Tibial artery (tissue), 4 donors: ENCODE results near the gene UBAP1L.
"Not testable (repeated sequence)": the region's sequence is repeated elsewhere in the genome, so short reads cannot be mapped to it uniquely, and the experiment has no call there.

Experiments used
- DNase-seq, 2 donors: peaks; one replicate each; pipeline ENCODE4 v3.0.0-alpha.2; 2019
- H3K27ac ChIP-seq, 2 donors: fragments of 200-600 bp; sonication (generic) in 1 of 2; 1 replicate in 1 of 2; 2 replicates in 1 of 2; pipeline ENCODE4 v1.5.1; 2018 to 2019; ENCODE audit warnings: mild to moderate bottlenecking in 1 of 2
- H3K27me3 ChIP-seq, 2 donors: fragments of 200-600 bp; sonication (generic) in 1 of 2; one replicate each; pipeline versions ENCODE4 v1.5.1 to v1.6.0; 2016 to 2019
- H3K36me3 ChIP-seq, 3 donors: fragments of 200-600 bp; sonication (generic) in 2 of 3; one replicate each; pipeline ENCODE4 v1.5.1; 2016 to 2019; ENCODE audit warnings: mild to moderate bottlenecking in 2 of 3
- H3K4me1 ChIP-seq, 4 donors: fragments of 200-600 bp; sonication (generic) in 2 of 4; 1 replicate in 3 of 4; 2 replicates in 1 of 4; pipeline ENCODE4 v1.5.1; 2016 to 2019
- H3K4me3 ChIP-seq, 2 donors: fragments of 200-600 bp; sonication (generic) in 1 of 2; 1 replicate in 1 of 2; 2 replicates in 1 of 2; pipeline ENCODE4 v1.5.1; 2018 to 2019; ENCODE audit warnings: mild to moderate bottlenecking in 2 of 2
- H3K9me3 ChIP-seq, 3 donors: fragments of 200-600 bp; sonication (generic) in 1 of 3; one replicate each; pipeline ENCODE4 v1.5.1; 2016 to 2019
- CTCF ChIP-seq, 2 experiments: fragments of 200-600 bp in 1 of 2; fragments of 450-650 bp in 1 of 2; IDR thresholded peaks; one replicate each; pipeline ENCODE4 v1.5.1; 2017 to 2019; ENCODE audit warnings: antibody characterized with exemption in 2 of 2, mild to moderate bottlenecking in 1 of 2, moderate library complexity in 1 of 2
- intact Hi-C: fragments of 100-400 bp; cut with DNase I; formaldehyde crosslinking; loops from one replicate; pipeline ENCODE4 v1.15.0; 2023; ENCODE audit warnings: low total_unique reads

The UBAP1L gene

GRCh38 chr15:65146438-65146837 is 31.4 kb upstream of the UBAP1L start:
- Histone ChIP-seq H3K36me3 (peaks cover 15 to 46% (median 35%) of the 10 kb centered on the region in 3 donors), H3K27me3 (no peaks in the 10 kb centered on the region), H3K4me1 (no peaks in the 10 kb centered on the region), H3K4me3 (no peak overlapping the region), H3K27ac (no peak overlapping the region), H3K9me3 (no peaks in the 10 kb centered on the region)
- no peak for DNase-seq
- TF ChIP-seq CTCF (IDR thresholded peaks at IDR 0.05): no peak
- intact Hi-C loops: no loop called here

- intact Hi-C loops: loop anchor here (10.0 kb wide), 1 partner anchor 46 kb away; the partner anchor contains the start of gene CLPX
- not testable (repeated sequence) for H3K9me3 ChIP-seq, H3K36me3 ChIP-seq, H3K4me1 ChIP-seq, DNase-seq, H3K27me3 ChIP-seq, H3K27ac ChIP-seq, H3K4me3 ChIP-seq
Observed at GRCh38 chr15:65138631-65139030, 23.6 kb upstream of the UBAP1L start.

- H3K27ac ChIP-seq, H3K27me3 ChIP-seq, H3K36me3 ChIP-seq, H3K4me3 ChIP-seq, H3K9me3 ChIP-seq, H3K4me1 ChIP-seq, DNase-seq: not testable (repeated sequence)
- intact Hi-C loops: loop anchor here (10.0 kb wide), 1 partner anchor 47 kb away; the partner anchor contains the start of gene CLPX
Observed at GRCh38 chr15:65137893-65138292, 22.9 kb upstream of the UBAP1L start.

- not testable (repeated sequence) for H3K27ac ChIP-seq, H3K36me3 ChIP-seq, H3K27me3 ChIP-seq, DNase-seq, H3K4me3 ChIP-seq, H3K9me3 ChIP-seq
- intact Hi-C loops: loop anchor here (10.0 kb wide), 1 partner anchor 48 kb away; the partner anchor contains the start of gene CLPX
- H3K4me1 ChIP-seq: peaks cover 0 to 14% (median 8%) of the 10 kb centered on the region in 4 donors
Observed at GRCh38 chr15:65137089-65137488, 22.1 kb upstream of the UBAP1L start.

GRCh38 chr15:65134538-65134937 is 19.5 kb upstream of the UBAP1L start:
- H3K4me3 ChIP-seq: peak overlapping the region in 1 of 2 donors; percentile 84

GRCh38 chr15:65133548-65134200 is 18.7 kb upstream of the UBAP1L start, which contains the start of gene PDCD7:
Gene PDCD7, minus strand, starts transcription at chr15:65133808. Its CDS starts 27 bp downstream, at chr15:65133781.
- H3K27ac ChIP-seq: peak within 1 kb of the TSS; percentile 90 to 91
- peaks cover 5 to 12% (median 7%) of the 10 kb centered on the region in 3 donors for H3K36me3 ChIP-seq
- no peaks in the 10 kb centered on the region for H3K27me3 ChIP-seq
- intact Hi-C loops: loop anchor here (10.0 kb wide), 1 partner anchor 51 kb away; the partner anchor contains the start of gene CLPX
- H3K4me1 ChIP-seq: peaks cover 0 to 33% (median 20%) of the 10 kb centered on the region in 4 donors
- H3K9me3 ChIP-seq: no peaks in the 10 kb centered on the region
- TF ChIP-seq CTCF (IDR thresholded peaks at IDR 0.05): no peak
- peak within 1 kb of the TSS; percentile 84 to 95 for H3K4me3 ChIP-seq
- peak; percentile 88 to 90 for DNase-seq

More at GRCh38 chr15:65134538-65134937, 19.5 kb upstream of the UBAP1L start:
- intact Hi-C loops: loop anchor here (10.0 kb wide), 1 partner anchor 50 kb away; the partner anchor contains the start of gene CLPX
- peaks cover 0 to 3% (median 0%) of the 10 kb centered on the region in 3 donors for H3K36me3 ChIP-seq
- no peak overlapping the region for H3K27ac ChIP-seq
- no peaks in the 10 kb centered on the region for H3K27me3 ChIP-seq
- TF ChIP-seq CTCF (IDR thresholded peaks at IDR 0.05): no peak
- DNase-seq: no peak
- peaks cover 0 to 33% (median 20%) of the 10 kb centered on the region in 4 donors for H3K4me1 ChIP-seq
- no peaks in the 10 kb centered on the region for H3K9me3 ChIP-seq

- Histone ChIP-seq H3K4me1 (peaks cover 0 to 33% (median 20%) of the 10 kb centered on the region in 4 donors), H3K27me3 (no peaks in the 10 kb centered on the region), H3K9me3 (no peaks in the 10 kb centered on the region), H3K36me3 (peaks cover 11 to 19% (median 14%) of the 10 kb centered on the region in 3 donors), H3K4me3 (peak overlapping the region; percentile 84 to 95), H3K27ac (peak overlapping the region; percentile 90 to 91)
- intact Hi-C loops: loop anchor here (10.0 kb wide), 1 partner anchor 52 kb away; the partner anchor contains the start of gene CLPX
- no peak for TF ChIP-seq CTCF (IDR thresholded peaks at IDR 0.05)
- no peak for DNase-seq
Observed at GRCh38 chr15:65132878-65133547, 18.0 kb upstream of the UBAP1L start.
